NK-92 (cell line): Measurements from ENCODE around the gene ZNF439.
"Not testable (repeated sequence)": the region's sequence is repeated elsewhere in the genome, so short reads cannot be mapped to it uniquely, and the experiment has no call there.

Source experiments
- DNase-seq: peaks from one replicate; lab custom pipeline; 2025; ENCODE audit not compliant: unreplicated experiment; lab: John Stamatoyannopoulos, UW

Gene ZNF439

GRCh38 chr19:11848594-11849469 is at the start of gene ZNF439:
Gene ZNF439, plus strand, starts transcription at chr19:11848726. Its CDS starts 142 bp downstream, at chr19:11848868.
- DNase-seq: peak; percentile 32

- no peak for DNase-seq
Observed at GRCh38 chr19:11806354-11807098, 42.0 kb upstream of the ZNF439 start.

DNA sequence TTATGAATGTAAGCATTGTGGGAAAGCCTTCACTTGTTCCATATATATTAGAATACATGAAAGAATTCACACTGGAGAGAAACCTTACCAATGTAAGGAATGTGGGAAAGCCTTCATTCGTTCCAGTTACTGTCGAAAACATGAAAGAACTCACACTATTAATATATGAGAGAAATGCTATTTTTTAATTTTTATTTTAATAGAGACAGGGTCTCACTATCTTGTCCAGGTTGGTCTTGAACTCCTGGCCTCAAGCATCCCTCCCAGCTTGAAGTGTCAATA is 41.5 kb upstream of the ZNF439 start:
- DNase-seq: no peak

DNA sequence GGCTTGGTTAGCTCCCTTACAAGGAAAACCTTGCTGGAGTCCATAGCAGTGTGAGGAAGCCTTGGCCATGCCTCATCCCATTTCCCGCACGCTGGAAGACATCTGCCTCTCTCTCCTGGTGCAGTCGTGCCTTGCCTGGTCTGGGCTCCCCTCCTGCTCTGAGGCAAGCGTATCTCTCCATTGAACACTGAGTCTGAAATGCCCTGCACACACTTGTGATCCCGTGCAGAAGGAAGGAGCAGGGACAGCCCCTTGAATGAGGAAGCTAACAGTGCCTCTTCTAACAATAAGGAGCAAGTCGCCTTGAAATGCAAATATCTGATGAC is 34.9 kb upstream of the ZNF439 start:
- DNase-seq: no peak

GRCh38 chr19:11814029-11814699 is 34.4 kb upstream of the ZNF439 start, which contains the start of gene ZNF440:
Gene ZNF440, plus strand, starts transcription at chr19:11814273. Its CDS starts 175 bp downstream, at chr19:11814448.
- no peak for DNase-seq

GRCh38 chr19:11814700-11815035 is 33.9 kb upstream of the ZNF439 start:
- DNase-seq: no peak

- DNase-seq: no peak
Observed at GRCh38 chr19:11821474-11822109, 26.9 kb upstream of the ZNF439 start.

DNA sequence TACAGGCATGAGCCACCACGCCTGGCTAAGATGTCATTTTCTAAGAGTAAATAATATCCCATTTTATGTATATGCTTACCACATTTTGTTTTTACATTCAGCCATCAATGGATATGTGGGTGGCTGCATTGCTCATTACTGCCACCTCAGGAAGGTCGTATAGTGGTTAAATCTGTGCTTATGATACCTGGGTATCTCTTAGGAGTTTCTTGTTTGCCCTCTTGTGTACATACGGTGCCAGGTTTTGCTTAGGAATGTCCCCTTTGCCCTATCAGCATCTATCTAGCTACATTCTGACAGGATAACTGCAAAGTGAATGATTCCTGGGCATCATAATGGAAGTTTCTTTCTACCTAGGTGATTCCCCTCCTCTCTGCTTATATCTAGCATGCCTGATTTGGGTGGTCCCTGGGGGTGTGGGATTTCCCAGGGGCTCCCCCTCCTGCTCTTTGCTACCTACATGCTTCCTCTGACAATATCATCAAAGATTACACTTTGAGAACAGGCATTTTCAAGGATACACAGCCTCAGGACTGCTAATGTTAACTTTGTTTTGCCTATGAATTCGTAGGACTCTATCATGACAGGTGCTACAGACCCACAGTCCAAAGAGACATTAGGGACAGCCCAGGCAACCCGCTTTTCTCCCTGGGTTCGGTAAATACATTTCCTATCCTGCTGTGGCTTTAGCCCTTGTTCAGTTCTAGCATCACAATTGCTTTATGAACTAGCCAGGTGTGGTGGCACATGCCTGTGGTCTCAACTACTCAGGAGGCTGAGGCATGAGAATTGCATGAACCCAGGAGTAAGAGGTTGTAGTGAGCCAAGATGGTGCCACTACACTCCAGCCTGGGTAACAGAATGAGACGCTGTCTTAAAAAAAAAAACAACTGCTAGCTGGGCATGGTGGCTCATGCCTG is 19.3 kb upstream of the ZNF439 start:
- DNase-seq: not testable (repeated sequence)

DNA sequence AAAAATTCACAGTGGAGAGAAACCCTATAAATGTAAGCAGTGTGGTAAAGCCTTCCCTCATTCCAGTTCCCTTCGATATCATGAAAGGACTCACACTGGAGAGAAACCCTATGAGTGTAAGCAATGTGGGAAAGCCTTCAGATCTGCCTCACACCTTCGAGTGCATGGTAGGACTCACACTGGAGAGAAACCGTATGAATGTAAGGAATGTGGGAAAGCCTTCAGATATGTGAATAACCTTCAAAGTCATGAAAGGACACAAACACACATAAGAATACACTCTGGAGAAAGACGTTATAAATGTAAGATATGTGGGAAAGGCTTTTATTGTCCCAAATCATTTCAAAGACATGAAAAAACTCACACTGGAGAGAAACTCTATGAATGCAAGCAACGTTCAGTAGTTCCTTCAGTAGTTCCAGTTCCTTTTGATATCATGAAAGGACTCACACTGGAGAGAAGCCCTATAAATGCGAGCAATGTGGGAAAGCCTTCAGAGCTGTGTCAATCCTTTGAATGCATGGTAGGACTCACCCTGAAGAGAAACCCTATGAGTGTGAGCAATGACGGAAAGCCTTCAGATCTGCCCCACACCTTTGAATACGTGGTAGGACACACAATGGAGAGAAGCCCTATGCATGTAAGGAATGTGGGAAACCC is 16.1 kb upstream of the ZNF439 start:
- DNase-seq: no peak

GRCh38 chr19:11833541-11833940 is 15.0 kb upstream of the ZNF439 start:
- no peak for DNase-seq

DNA sequence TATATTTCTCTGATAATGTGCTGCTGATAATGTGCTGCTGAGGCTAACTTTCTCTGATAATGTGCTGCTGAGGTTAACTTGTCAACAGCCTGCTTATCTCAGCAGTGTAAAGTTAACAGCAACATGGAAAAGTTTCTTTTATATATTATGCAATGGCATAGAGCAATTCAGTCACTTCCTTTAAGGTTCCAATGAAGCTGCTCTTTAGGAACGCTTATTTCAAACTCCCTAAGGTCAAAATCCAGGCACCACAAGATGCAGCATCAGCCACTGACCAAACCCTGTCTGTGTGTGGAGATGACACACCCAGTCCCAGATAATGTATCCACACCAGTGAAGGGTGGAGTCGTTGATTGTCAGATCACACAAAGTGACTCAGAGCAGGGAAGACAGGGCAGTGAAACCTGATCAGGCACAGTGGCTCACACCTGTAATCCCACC is 12.9 kb upstream of the ZNF439 start:
- DNase-seq: not testable (repeated sequence)

GRCh38 chr19:11843722-11844121 is 4.8 kb upstream of the ZNF439 start:
- DNase-seq: no peak

DNA sequence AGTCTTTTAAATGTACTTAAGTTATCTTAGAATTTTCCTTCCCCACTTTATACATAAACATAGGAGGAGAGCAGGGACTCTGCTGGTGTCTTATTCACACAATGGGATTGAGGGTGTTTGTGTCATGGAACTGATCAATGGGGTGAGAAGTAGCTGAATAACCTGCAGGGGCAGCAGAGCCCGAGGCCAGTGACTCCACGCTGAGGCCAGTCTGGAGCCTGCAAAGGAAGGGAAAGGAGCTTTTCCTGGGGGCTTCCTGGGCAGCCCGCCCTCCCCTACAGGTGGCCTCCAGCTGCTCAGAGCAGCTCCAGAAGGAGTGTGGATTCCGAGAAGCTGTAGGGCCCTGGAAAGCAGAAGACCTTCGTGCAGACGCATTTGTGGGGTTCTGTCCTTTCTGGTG is 911 bp upstream of the ZNF439 start:
- DNase-seq: not testable (repeated sequence)

DNA sequence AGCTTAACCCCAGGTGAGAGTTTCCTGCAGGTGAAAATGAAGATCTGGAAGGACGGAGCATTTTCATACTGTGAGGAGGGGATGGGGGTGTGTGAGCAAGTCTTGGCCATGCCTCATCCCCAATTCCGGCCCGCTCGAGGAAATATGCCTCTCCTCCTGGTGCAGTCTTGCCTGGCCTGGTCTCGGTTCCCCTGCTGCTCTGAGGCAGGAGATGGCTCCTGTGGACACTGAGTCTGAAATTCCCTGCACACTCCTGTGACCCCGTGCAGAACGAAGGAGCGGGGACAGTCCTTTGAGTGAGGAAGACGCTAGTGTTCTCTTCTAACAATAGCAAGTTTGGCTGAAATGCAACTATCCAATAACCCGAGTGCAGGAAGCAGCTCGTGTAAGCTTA is 329 bp upstream of the ZNF439 start:
- no peak for DNase-seq

DNA sequence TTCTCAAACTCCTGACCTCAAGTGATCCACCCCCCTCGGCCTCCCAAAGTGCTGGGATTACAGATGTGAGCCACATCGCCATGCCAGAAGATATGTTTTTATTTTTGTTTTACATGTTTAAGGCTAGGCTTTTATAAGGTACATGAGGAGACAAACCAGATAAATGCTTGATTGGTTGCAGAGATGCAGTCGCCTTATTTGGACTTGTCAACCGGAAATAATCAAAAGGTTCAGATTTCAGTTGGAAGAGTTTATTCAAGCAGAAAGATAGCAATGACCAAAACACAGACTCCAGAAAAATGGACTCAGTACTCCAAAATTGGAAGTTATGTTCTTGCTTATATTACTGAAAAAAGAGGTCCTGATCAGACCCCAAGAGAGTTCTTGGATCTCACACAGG is 1.8 kb downstream of the ZNF439 start:
- DNase-seq: not testable (repeated sequence)

DNA sequence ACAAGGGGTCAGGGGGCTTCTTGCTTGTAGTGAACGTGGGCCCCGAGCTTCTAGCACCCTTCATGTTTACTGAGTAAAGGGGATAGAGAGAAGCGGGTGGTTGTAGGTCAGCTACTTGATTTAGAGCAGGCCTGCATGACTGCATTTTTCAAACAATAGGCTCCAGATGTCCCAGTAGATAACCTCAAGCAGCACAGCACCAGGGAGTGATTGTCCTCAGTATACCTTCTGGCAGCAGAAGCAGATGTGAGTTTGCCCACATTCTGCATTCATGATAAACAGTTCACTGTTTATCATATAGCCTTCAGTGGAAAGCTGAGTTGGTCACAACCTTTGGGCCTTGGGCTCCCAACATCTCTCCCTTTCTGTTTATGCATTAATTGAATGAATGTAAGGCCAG is 4.8 kb downstream of the ZNF439 start:
- no peak for DNase-seq

GRCh38 chr19:11856596-11857250 is 8.2 kb downstream of the ZNF439 start:
- no peak for DNase-seq

- no peak for DNase-seq
Observed at GRCh38 chr19:11860721-11861120, 12.2 kb downstream of the ZNF439 start.

DNA sequence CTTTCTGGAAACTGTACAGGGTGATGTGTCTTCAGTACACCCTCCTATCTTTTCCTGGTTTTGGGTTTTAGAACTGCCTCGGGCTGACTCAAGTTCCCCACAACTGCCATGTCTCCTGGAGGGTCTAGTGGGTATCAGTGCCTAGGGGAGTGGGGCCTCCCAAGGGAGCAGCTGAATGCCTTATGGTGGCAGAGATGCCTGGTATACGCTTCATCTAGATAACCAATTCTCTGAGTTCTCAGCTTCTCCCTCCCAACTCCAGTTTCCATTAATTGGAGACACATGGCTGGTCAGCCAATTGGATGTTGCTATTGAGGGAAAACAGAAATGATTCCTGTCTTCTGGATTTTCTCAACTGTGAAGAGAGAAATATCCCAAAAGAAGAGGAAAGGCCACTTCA is 12.8 kb downstream of the ZNF439 start:
- no peak for DNase-seq
